Hippocampal formation (tissue), 2 donors: ENCODE measurements around the gene YBX2.

ENCODE experiments used
- DNase-seq, 2 donors: peaks; one replicate each; lab custom pipeline; 2025; lab: John Stamatoyannopoulos, UW

YBX2 gene

DNA sequence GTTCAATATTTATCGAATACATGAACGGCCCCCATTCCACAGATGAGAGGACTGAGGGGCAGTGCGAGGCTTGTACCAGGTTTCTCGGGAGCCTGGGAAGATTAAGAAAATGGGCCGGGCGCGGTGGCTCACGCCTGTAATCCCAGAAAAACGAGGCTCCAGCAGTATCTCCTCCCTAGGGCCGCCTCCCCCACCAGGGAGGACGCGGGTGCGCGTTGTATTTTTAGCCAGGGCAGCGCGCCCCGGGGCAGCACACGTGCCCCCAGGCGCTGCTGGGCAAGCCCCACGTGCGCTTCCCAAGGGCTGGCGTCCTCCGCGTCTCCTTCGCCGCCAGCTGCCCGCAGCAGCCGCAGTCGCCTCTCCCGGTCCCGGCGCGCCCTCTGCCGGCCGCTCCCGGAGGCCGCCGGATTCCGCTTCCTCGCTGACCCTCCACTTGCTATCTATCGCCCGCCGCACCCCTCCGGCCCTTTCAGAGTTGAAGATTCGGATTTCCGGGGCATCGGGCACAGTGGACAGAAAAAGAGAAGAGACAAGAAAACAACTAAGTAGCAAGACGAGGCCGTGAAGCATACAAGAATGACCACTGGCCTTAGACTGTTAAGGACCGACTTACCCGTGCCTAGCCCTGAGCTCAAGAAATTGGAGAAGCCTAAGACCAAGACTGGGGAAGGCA, 1.9 kb upstream of the YBX2 start:
- DNase-seq: peak; percentile 61 to 72

DNA sequence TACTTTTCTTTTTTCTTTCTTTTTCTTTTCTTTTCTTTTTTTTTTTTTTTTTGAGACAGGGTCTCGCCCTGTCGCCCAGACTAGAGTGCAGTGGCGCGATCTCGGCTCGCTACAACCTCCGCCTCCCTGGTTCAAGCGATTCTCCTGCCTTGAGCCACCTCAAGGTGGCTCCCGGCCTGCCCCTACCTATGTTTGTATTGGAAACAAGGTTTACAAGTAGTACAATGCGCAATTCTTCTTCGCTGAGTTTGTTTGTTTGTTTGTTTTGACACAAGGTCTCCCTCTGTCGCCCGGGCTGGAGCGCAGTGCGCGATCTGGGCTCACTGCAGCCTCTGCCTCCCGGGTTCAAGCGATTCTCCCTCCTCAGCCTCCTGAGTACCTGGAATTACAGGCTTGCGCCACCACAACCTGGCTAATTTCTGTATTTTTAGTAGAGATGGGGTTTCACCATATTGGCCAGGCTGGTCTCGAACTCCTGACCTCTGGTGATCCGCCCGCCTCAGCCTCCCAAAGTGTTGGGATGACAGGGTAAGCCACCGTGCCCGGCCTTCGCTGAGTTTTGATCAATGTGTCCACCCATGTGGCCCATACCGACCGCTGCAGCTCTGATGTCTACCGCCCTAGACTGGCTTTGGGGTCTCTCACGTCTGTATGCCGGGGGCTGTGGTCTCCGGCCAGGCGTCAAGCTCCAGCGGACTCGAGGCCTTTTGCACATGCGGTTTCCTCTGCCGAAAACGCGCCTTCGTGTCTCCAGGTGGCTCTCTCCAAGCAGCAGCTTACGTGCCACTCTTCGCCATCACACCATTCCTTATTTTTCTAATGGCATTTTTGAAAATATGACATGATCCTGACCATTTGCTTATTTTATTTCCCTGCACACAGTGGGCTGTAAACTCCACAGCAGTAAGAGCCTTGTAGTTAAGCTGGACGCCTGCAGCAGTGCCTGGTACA, 1.1 kb upstream of the YBX2 start:
- DNase-seq: no peak

DNA sequence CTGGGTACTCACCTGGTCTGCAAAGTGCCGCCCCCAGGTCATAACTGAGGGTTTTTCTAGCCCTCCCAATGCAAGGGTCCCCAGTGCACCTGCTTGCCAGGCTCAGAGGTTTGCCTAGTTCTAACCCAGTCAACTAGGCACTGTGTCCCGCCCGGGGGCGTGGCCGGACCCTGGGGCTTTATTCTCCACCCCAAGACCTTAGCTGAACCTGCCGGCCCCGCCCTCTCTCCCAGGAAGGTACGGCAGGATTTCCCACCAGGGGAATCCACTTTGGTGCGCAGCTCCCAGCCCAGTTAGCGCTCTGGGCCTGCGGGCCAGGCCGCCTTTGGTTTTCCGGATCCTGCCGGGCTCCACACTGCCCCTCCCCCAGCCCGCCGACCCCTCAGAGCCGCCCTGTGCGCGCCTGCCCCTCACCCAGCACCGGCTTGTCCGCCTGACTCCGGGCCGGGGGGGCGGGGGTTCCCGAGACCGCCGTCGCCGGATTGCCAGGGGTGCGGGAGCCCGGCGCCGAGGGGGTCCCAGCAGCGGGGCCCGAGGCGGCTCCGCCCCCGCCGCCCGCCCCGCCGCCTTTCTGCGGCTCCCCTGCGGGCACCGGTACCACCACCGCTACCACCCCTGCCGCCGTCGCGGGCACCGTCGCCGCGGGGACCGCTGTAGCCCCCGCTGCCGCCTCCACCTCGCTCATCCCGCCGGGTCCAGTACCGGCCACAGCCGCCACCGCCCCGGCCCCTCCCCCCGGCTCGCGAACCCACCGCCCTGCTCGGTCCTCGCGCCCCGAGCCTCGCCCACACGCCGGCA, 424 bp downstream of the YBX2 start:
- no peak for DNase-seq

DNA sequence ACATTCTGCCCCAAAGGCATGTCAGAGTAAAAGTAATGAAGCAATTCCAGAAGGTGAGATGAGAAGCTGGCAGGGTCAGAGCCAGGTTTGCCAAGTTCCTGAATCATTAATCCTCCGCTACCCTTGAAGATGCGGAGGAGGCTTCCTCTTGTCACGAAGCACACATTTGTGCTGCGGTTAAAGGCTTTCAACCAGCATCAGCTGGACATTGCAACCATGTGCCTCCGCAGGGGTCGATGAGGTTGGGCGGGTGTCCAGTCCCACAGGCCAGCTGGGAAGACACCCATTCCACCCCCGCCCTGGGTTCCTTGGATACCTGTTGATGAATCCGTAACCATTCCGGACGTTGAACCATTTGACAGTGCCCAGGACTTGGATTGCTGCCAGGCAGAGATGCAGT, 1.3 kb downstream of the YBX2 start:
- no peak for DNase-seq

DNA sequence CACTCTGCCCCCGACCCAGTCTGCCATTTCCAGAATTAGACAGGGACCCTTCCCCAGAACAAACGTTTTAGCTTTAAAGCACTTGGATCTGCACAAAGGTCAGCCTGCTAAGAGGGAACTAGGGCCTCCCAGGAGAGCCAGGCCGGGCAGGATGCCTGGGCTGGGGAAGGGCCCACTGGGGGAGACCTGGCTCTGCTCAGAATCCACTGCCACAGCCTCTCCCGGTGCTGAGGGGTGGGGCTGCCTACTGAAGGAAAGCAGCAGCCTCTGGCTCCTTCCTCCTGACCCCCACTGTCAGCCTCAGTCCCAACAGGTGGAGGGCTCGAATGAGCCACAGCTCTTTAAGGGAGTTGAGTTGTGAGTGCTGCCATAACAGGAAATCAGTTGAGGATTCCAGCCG, 1.7 kb downstream of the YBX2 start:
- no peak for DNase-seq

DNA sequence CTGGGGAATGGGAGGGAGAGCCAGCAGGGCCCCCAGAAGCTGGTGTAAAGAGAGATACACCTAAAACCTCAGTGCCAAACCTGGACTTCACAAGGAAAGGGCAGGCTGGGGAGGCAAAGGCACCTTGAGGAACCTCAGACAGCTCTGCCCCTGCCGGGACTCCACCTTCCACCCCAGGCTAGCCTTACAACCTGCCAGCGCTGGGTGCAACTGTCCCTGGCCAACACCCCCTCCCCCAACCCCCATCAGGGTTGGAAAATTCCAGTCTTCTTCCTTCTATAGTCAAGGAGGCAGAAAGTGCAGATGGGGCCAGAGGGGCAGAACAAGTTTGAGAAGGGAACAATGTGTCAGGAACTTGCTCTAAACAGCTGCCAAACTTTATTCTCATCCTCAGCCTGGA, 2.2 kb downstream of the YBX2 start:
- DNase-seq: no peak

DNA sequence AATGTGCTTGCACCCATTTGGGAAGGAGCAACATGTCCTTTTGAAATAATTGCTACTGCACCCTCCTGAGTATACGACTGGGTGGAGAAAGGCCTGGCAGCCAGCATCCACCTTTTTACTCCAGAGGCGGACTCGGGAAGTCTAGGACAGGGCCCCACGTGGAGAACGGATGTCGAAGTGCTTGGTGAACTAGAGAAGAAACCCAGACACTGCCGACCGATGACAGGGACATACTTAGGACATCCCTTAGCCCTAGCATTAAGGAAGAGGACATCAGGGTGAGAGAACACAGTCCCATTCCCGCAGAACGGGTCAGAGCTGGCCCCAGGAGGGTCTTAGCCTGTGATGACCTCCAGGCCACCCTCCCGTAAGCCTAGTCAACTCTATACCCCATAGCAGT, 3.8 kb downstream of the YBX2 start:
- no peak for DNase-seq

DNA sequence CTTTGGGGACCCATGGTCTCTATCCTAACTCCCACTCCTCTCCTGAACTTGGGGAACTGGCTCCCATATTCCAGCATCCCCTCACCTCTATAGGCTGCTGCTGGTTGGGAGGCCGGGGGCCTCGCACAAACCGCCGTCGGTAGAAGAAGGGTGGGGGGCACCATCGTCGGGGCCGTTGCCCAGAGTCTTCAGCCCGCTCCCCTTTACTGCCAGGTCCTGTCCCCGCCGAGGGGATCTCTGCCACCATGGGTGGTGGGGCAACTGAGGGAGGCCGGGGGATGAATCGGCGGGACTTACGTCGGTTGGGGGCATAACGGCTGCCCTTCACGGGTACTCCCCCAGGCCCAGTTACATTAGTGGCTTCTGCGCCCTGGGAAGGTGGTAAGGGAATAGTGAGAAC, 4.3 kb downstream of the YBX2 start:
- no peak for DNase-seq

DNA sequence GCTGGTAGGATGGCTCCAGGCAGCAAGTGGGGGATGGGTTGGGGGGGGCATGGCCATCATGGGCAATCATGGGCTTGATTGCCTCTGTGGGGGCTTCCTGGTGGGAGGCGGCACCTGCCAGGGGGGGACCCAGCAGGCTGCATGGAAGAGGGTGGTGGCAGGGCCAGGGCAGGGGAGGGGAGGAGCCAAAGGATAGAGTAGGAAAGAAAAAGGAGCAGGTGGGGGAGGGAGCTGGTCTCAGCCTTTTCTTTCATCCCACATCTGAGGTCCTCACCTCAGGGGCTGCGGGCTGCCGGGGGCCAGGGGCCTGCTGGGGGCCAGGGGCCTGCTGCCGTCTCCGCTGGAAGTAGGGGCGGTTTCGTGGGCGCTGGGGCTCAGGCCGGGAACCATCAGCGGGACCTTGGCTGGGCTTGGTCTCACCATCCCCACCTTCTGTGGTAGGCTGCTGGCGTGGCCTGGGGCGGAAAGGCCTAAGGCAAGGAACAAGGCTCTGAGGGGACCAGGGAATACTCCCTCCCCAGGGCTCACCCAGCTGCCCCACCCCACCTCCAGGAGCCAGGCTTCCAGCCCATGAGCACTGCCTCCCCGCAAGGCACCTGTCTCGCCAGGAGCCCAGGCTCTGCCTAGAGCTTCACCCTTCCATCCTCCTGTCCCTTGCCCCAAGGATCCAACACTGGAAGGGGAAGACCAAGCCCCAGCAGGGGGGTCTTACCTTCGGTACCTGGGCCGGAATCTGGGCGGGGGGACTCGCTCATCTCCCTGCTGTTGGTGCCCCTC, 5.0 kb downstream of the YBX2 start:
- DNase-seq: no peak

DNA sequence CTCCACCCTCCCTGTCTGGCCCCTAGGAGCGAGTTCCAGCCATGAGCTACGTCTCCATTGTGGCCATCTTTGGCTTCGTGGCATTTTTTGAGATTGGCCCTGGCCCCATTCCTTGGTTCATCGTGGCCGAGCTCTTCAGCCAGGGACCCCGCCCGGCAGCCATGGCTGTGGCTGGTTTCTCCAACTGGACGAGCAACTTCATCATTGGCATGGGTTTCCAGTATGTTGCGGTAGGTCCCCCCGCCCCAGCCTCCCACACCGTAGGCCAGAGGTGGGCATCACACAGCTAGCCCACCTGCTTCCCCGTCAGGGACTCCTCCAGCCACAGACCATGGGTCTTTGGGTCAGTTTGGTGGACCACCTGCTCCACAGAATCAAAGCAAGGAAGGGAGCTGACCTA, 8.8 kb downstream of the YBX2 start:
- DNase-seq: no peak

DNA sequence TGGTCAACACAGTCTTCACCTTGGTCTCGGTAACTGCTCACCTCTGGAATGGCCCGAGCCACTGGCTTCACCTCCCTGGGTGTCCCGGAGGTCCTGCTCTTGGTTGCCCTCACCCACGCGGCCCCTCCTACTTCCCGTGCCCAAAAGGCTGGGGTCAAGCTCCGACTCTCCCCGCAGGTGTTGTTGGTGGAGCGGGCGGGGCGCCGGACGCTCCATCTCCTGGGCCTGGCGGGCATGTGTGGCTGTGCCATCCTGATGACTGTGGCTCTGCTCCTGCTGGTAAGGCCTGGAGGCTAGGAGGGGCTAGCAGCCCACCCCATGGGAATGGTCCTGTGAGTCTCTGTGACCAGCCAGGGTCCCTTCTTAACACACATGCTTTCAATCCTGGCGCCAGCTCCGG, 9.5 kb downstream of the YBX2 start:
- no peak for DNase-seq

DNA sequence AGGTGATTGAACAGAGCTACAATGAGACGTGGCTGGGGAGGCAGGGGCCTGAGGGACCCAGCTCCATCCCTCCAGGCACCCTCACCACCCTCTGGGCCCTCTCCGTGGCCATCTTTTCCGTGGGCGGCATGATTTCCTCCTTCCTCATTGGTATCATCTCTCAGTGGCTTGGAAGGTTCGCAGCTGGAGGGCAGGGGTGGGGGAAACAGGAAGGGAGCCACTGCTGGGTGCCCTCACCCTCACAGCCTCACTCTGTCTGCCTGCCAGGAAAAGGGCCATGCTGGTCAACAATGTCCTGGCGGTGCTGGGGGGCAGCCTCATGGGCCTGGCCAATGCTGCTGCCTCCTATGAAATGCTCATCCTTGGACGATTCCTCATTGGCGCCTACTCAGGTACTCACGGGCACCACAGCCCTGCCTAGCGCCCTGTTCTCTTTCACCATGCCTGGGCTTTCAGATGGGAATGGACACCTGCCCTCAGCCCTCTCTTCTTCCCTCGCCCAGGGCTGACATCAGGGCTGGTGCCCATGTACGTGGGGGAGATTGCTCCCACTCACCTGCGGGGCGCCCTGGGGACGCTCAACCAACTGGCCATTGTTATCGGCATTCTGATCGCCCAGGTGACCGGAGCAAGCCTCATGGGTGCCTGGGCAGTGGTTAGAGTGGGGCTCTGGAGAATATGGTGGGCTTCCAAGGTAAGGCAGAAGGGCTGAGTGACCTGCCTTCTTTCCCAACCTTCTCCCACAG, 10.8 kb downstream of the YBX2 start:
- no peak for DNase-seq

DNA sequence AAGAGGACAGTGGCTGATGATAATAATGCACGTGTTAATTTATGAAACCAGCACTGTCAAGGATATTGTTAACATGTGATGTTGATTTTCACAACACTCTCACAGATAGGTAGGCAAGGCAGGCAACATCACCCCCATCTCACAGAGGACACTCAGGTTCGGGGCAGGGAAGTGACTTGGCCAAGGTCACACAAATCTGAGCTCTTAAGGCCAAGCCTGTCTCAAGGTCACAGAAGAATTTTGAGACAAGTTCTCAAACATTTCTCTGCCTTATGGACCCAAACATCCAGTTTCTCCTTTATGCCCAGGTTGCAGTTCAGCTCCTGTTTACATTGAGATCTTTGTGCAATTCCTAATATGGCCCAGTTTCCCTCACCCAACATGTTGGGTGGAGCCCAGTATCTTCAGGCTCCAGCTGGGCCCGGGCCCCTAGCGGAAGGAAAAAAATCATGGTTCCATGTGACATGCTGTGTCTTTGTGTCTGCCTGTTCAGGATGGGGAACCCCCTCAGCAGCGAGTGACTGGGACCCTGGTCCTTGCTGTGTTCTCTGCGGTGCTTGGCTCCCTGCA, 11.6 kb downstream of the YBX2 start:
- no peak for DNase-seq

DNA sequence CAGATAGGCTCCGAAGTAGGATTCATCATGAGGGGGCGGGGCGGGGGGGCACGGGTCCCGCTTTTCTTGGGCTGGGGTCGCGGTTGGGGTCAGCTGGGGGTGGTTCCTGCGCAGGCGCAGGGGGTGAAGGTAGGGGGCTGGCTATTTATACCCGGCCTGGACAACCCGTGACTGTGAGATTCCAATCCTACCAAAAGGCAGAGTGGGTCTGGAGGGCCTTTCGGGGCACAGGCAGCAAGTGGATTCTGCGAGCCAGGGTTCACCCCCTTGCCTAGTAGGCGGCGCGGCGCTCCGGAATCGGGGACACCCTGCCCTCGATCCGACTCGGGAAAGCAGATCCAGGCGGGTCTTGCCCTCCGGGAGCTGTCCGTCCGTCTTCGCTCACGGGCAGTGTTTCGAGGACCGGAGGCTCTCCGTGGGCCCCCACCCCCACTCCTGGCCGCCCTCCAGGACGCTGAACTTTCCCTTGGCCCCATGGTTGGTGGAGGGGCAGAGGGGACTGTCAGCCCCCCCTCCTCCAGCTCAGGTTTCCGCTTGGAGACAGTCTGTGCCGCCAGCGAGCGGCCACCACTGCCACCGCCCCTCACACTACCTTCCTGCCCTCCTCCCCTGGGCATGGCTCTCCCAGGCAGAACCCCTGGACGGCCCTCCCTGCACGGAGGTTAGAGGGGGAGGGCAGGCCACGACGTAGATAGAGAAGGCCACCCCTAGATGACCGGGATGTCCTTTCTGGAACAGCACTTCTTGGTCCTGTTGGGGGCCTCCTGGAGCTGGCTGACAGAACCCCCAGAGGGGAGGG, 12.3 kb downstream of the YBX2 start:
- DNase-seq: no peak

DNA sequence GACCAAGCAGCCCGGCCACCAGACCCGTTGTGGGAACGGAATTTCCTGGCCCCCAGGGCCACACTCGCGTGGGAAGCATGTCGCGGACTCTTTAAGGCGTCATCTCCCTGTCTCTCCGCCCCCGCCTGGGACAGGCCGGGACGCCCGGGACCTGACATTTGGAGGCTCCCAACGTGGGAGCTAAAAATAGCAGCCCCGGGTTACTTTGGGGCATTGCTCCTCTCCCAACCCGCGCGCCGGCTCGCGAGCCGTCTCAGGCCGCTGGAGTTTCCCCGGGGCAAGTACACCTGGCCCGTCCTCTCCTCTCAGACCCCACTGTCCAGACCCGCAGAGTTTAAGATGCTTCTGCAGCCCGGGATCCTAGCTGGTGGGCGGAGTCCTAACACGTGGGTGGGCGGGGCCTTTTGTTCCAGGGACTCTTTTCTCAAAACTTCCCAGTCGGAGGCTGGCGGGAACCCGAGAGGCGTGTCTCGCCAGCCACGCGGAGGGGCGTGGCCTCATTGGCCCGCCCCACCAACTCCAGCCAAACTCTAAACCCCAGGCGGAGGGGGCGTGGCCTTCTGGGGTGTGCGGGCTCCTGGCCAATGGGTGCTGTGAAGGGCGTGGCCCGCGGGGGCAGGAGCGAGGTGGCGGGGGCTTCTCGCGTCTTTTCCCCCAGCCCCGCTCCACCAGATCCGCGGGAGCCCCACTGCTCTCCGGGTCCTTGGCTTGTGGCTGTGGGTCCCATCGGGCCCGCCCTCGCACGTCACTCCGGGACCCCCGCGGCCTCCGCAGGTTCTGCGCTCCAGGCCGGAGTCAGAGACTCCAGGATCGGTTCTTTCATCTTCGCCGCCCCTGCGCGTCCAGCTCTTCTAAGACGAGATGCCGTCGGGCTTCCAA, 13.1 kb downstream of the YBX2 start, which contains the start of gene SLC2A4:
SLC2A4 (plus strand) TSS at position 645 of the 879 bp plus-strand sequence; CDS start at position 862, 217 bp downstream.
- DNase-seq: peak; percentile 8 to 65

DNA sequence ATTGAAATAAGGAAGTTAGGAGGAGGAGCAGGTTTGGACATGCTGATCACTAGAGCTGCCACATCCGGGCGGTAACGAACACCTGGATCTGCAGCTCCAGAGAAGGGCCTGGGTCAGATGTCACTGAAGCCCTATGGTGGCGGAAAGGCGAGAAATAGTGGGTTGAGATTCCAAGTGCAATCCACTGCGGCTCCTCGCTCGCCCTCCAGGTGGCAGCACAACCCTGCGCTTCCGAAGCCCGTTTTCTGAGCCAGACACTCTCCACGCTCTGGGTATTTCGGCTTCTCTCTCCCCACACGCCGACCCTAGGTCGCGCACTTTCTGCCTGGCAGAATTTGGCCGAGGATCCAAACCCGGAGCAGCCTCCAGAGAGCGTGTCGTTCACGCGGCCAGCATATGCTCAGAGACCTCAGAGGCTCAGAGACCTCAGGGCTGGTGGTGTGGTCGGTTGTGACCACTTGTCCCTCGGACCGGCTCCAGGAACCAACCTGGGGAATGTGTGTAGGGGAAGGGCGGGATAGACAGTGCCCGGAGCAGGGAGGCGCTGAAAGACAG, 13.8 kb downstream of the YBX2 start:
- peak; percentile 58 to 66 for DNase-seq

DNA sequence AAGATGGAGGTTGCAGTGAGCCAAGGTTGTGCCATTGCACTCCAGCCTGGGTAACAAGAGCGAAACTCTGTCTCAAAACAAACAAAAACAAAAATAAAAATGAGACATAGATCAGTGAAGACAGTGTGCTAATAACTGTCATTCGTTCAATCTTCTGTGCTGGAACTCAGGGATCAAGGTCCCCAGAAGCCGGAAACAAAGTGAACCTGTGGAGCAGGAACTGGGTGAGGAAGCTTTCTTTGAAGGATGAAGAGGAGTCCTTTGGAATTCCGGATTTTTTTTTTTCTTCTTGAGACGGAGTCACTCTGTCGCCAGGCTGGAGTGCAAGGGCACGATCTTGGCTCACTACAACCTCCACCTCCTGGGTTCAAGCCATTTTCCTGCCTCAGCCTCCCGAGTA, 15.0 kb downstream of the YBX2 start:
- DNase-seq: no peak

DNA sequence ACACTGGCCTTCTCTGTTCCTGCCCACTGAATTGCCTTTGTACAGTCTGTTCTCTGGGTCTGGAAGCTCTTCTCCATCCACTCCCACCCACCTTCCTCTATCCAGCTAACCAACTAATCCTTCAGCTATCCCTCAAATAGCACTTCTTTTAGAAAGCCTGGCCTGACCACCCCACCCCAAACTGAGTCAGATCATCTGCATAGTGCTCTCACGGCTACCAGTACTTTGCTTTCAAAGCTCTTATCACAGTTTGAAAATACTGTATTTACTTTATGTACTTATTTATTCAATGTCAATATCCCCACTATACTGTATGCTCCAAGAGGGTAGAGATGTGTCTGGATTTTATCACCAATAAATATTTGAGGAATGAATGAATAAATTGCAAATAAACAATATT, 27.7 kb downstream of the YBX2 start:
- no peak for DNase-seq

DNA sequence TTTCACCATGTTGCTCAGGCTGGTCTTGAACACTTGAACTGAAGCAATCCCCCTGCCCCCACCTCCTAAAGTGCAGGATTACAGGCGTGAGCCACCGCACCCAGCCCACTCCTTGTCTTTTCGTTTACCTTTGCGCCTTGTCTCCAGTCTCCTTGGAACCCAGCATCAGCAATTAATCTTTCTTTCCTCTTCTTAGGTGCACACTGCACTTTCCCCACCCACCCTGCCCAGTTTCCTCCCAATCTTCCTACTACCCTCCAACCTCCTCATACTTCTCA, 30.7 kb downstream of the YBX2 start:
- DNase-seq: no peak
